ENCODE data around the gene FARS2. TPM values are rescaled to one million over a fixed set of nuclear protein-coding genes. Genes with fewer than 3 reads are reported as not detected.

The FARS2 gene
- total and polyA plus RNA-seq, 2 donors (not counting 3 experiments of a cell fraction or from before 2014, with no cell fraction given), result 20.2 to 20.5 TPM

DNA sequence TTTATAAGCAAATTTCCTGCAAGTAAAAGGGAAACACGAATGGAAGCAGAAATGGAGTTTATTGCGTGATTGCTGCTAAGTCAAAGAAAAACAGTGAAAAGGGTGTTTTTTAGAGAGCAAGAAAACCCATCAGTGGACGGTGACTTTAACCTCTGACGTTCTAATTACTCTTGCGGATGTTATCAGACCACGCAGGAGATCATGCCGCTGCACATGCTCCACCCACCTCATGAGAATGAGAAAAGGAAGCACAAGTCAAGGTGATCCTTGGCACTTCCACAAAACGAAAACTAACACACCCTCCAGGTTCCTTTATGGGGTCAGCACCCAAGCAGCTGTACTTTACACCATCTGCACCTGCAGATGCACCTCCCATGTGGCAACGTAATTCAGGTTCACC lies 45.5 kb upstream of the FARS2 start:
- Histone ChIP-seq H3K27ac (ENCODE audit: insufficient read depth, low read depth, low read length) (no peak overlapping the region), H3K79me2 (ENCODE audit: control insufficient read depth, insufficient read depth, low read length) (no peaks in the 10 kb centered on the region), H4K20me1 (replicated peaks; ENCODE audit: control insufficient read depth, extremely low read depth, insufficient read depth, low read length) (no peaks in the 10 kb centered on the region), H3K4me1 (ENCODE audit: control insufficient read depth, extremely low read depth, insufficient read depth, low read length) (peaks cover 5% of the 10 kb centered on the region), H2AFZ (ENCODE audit: low read depth, low read length) (no peak overlapping the region), H3K9me3 (replicated peaks; ENCODE audit: control insufficient read depth, insufficient read depth, low read length) (no peaks in the 10 kb centered on the region), H3K4me3 (replicated peaks in 1 of 3; ENCODE audit: insufficient read depth in 1 of 3, low read depth in 1 of 3, low read length in 3 of 3) (no peak overlapping the region), H3K9ac (replicated peaks; ENCODE audit: extremely low read depth, insufficient read depth, low read length) (no peak overlapping the region), H3K4me2 (ENCODE audit: insufficient read depth, low read length) (no peak overlapping the region), H3K9me1 (replicated peaks; ENCODE audit: control insufficient read depth, extremely low read depth, insufficient read depth, low read length) (no peaks in the 10 kb centered on the region), H3K27me3 (ENCODE audit: control insufficient read depth in 2 of 2, insufficient read depth in 2 of 2, low read length in 2 of 2) (no peaks in the 10 kb centered on the region), H3K36me3 (ENCODE audit: control insufficient read depth in 2 of 2, extremely low read depth in 1 of 2, insufficient read depth in 2 of 2, low read length in 2 of 2) (peaks cover 4 to 5% of the 10 kb centered on the region in 2 experiments)
- FAIRE-seq, result no peak
- BruUV-seq (replicated peaks), result no TSS peak
- no peak for DNase-seq (ENCODE audit: low read depth, low spot score)
- intact Hi-C loops (cut with micrococcal nuclease), result loop anchor here (1.0 to 2.0 kb wide), 5 partner anchors 45 to 183 kb away; partner anchors contain the start of genes FARS2 and LYRM4
- dilution Hi-C loops (cut with MboI; ENCODE audit: extremely low pct_ligation_motif_present, low sequenced_read_pairs), result no loop called here
- TF ChIP-seq, protein P1, sequence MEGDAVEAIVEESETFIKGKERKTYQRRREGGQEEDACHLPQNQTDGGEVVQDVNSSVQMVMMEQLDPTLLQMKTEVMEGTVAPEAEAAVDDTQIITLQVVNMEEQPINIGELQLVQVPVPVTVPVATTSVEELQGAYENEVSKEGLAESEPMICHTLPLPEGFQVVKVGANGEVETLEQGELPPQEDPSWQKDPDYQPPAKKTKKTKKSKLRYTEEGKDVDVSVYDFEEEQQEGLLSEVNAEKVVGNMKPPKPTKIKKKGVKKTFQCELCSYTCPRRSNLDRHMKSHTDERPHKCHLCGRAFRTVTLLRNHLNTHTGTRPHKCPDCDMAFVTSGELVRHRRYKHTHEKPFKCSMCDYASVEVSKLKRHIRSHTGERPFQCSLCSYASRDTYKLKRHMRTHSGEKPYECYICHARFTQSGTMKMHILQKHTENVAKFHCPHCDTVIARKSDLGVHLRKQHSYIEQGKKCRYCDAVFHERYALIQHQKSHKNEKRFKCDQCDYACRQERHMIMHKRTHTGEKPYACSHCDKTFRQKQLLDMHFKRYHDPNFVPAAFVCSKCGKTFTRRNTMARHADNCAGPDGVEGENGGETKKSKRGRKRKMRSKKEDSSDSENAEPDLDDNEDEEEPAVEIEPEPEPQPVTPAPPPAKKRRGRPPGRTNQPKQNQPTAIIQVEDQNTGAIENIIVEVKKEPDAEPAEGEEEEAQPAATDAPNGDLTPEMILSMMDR (IDR thresholded peaks at IDR 0.05; ENCODE audit: extremely low read depth in 1 of 2, insufficient read depth in 1 of 2, low read depth in 1 of 2, low read length in 2 of 2), result no peak
- no peak for TF ChIP-seq POLR2A (IDR thresholded peaks at IDR 0.05; ENCODE audit: low read depth, low read length)
- no peak for TF ChIP-seq POLR2AphosphoS5 (IDR thresholded peaks at IDR 0.05; ENCODE audit: insufficient read depth, low read depth, low read length)
- TF ChIP-seq, protein P2, sequence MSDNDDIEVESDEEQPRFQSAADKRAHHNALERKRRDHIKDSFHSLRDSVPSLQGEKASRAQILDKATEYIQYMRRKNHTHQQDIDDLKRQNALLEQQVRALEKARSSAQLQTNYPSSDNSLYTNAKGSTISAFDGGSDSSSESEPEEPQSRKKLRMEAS (IDR thresholded peaks at IDR 0.05; ENCODE audit: insufficient read depth, insufficient read length), result no peak
- TF ChIP-seq MYC (IDR thresholded peaks at IDR 0.05; ENCODE audit: low read depth, low read length), result no peak
- no peak for TF ChIP-seq FOS (IDR thresholded peaks at IDR 0.05; ENCODE audit: borderline replicate concordance, insufficient read depth, low read length)
- TF ChIP-seq JUN (IDR thresholded peaks at IDR 0.05; ENCODE audit: borderline replicate concordance, insufficient read depth, insufficient read length, low read depth), result no peak
- no peak for TF ChIP-seq EZH2 (IDR thresholded peaks at IDR 0.05; ENCODE audit: borderline replicate concordance, low read depth, low read length, severe bottlenecking)
- TF ChIP-seq GATA2 (IDR thresholded peaks at IDR 0.05; ENCODE audit: insufficient read depth, insufficient read length, low read depth, low read length), result no peak
- POLR2A ChIA-PET, result no interaction called here
- CTCF ChIA-PET, result interaction anchor here (1.4 to 4.0 kb wide), 7 partner anchors 9 to 187 kb away, joined by 4 to 22 read pairs (median 8); no protein-coding TSS in a partner anchor
